ENCODE measurements around the gene PPM1J.

The PPM1J gene

GRCh38 chr1:112704391-112704933, 10.7 kb downstream of the PPM1J start:
- no peak for FAIRE-seq

GRCh38 chr1:112703706-112704105, 11.4 kb downstream of the PPM1J start:
- no peak for FAIRE-seq

GRCh38 chr1:112702420-112703261, 12.5 kb downstream of the PPM1J start:
- no peak for FAIRE-seq

GRCh38 chr1:112702067-112702395, 13.1 kb downstream of the PPM1J start:
- no peak for FAIRE-seq

GRCh38 chr1:112701227-112702066, 13.7 kb downstream of the PPM1J start:
- FAIRE-seq, result no peak

- no peak for FAIRE-seq
Measured at GRCh38 chr1:112700290-112701226, 14.6 kb downstream of the PPM1J start.

GRCh38 chr1:112699425-112700144, 15.5 kb downstream of the PPM1J start:
- no peak for FAIRE-seq

- no peak for FAIRE-seq
Measured at GRCh38 chr1:112698366-112699310, 16.5 kb downstream of the PPM1J start.

GRCh38 chr1:112697781-112698201, 17.3 kb downstream of the PPM1J start:
- FAIRE-seq, result no peak

- FAIRE-seq, result no peak
Measured at GRCh38 chr1:112696578-112697314, 18.4 kb downstream of the PPM1J start.

GRCh38 chr1:112695276-112695675, 19.9 kb downstream of the PPM1J start:
- no peak for FAIRE-seq

GRCh38 chr1:112694363-112694929, 20.7 kb downstream of the PPM1J start:
- no peak for FAIRE-seq

GRCh38 chr1:112693821-112694220, 21.3 kb downstream of the PPM1J start:
- no peak for FAIRE-seq

- no peak for FAIRE-seq
Measured at GRCh38 chr1:112692681-112693080, 22.5 kb downstream of the PPM1J start.

- no peak for FAIRE-seq
Measured at GRCh38 chr1:112689842-112690237, 25.3 kb downstream of the PPM1J start.

- FAIRE-seq, result no peak
Measured at GRCh38 chr1:112689196-112689841, 25.8 kb downstream of the PPM1J start.

- FAIRE-seq, result no peak
Measured at GRCh38 chr1:112688781-112689193, 26.3 kb downstream of the PPM1J start.

GRCh38 chr1:112687785-112688496, 27.2 kb downstream of the PPM1J start:
- no peak for FAIRE-seq

Measured in TTC549 (cell line).